HL-60/S4 treated with retinoic acid at 250 ng/mL for 4 days and 3 days (cell line): ENCODE results near the gene SLC25A13.

ENCODE experiments used
- in situ Hi-C: fragments of 300-500 bp; cut with MboI; formaldehyde crosslinking; loops from 2 replicates; pipeline ENCODE4 v1.7.0; 2022; ENCODE audit warnings: low sequenced_read_pairs

Gene SLC25A13

DNA sequence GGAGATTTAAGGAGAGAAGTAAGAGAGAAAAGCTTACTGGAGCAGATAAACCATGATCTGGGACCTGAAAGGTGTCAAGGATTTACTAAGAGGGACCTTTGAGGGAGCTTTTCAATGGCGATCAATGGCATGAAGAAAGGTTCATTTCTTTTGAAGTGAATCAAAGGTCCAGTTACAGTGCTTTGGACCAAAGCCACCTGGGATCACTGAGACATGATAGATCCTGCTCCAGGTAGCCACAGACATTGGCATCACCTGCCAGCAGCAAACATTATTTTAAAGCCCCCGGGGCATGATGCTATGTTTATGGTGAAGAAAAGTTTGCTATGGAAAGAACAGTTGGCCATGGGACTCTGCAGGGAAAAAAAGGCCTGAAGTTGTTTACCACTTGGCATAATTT is 109.4 kb downstream of the SLC25A13 start:
- in situ Hi-C loops: no loop called here

- in situ Hi-C loops: no loop called here
These were observed 109.9 kb downstream of the SLC25A13 start for GRCh38 chr7:96211954-96212353.

DNA sequence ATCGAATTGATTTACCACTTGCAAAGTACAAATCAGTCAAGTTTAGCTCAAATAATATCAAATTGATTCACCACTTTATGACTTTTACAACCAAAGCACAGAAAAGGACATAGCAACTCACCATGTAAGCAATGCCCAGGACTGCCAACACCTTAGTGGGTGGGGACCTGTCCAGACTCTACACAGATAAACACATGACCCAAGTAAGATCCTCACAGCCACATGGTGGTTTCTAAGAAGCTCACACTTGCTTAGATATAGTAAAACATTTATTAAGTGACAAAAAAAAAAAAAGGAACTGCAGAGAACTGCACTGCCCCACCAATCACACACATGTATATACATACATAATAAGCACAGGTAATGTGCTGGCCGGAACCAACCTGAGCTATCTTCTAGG is 116.2 kb downstream of the SLC25A13 start:
- in situ Hi-C loops: no loop called here

DNA sequence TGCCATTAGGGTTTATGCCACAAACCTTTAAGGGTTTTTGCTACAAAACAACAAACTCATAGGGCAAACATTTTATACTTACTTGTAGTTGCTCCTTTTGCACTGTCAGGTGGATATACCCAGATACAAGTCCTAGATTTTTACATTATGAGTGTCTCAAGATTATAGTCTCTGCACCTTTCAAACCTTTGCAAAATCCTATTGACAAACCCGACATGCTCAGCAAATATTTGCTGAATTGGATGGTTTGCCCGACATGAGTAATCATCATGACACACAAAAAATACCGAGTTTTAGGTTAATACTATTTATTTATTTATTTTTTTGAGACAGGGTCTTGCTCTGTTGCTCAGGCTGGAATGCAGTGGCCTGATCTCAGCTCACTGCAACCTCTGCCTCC is 117.3 kb downstream of the SLC25A13 start:
- in situ Hi-C loops: no loop called here

DNA sequence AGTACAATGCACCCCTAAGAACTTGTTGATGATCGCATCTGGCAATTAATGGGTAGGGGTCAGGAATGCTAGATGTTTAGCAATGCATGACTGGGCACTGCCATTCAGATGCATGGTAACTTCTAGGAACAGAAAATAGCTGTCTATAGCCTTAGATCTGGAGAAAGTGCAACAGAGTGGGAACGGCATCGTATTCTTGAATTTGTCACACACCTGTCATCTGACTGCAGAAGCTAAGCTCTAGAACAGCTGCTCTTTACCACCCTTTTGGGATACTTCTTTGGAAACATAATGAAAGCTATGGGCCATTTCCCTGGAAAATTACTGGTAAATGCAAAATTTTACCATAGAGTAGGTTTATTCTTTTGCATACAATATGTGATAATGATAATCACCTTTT is 118.1 kb downstream of the SLC25A13 start:
- in situ Hi-C loops: no loop called here

DNA sequence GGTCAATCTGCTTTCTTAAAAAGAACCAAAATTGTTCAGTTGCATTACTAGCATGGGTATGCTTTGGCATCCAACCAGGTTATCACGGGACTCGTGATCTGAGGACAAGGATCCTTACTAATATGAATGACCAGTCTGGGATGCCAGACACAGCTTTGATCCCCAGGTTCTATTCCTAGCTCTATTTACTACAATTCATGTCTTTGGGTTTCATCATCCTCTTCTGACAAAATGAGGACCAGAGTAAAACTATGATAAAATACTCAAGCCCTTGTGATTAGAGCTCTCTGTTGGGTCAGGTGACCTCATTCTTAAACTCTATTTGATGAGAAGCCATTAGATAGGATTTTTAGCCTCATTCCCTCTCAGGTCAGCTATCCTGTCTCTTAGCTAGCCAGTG is 119.8 kb downstream of the SLC25A13 start:
- in situ Hi-C loops: no loop called here

DNA sequence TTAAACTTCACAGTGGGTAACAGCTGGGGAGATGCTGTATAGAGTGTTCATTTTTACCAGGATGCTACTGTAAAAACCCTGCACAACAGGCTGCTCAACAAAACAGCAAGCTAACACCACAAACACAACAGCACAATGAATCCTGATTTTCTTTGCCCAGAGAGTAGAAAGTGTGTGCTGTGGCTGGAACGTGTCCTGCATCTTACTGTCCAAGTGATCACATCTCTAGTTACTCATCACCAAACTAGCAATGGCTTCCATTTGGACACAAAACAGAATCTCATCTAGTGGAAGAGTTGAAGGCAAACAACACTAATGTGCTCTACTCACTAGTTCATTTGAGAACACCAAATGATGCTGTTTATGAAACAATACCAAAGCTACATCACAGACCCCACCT is 121.2 kb downstream of the SLC25A13 start:
- in situ Hi-C loops: no loop called here

GRCh38 chr7:96199421-96199820 is 122.5 kb downstream of the SLC25A13 start:
- in situ Hi-C loops: no loop called here

DNA sequence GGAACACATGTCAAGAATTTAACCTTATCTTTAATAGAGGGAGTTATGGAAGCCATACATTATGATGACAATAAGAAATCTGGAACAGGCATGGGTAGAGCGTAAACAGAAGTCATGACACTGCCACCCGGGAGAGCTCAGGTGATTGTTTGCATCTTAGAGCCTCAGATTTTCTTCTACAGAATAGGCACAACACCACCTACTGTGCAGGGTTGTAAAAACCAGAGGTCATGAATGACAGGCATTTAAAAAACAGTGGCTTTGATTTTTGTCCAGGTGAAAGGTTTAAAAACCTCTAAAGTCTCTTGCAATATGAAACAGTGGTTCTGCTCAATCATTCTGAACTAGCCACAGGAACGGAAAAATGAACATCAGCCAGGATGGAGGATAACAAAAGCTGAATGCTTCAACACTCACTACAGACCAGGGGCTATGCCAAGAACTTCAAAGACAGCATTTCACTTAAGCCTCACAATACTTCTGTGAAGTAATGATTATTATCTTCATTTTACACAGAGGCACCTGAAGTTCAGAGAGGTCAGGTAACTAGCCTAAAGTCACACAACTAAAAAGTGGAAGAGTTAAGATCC is 123.8 kb downstream of the SLC25A13 start:
- in situ Hi-C loops: no loop called here

- in situ Hi-C loops: no loop called here
These were observed 125.2 kb downstream of the SLC25A13 start for GRCh38 chr7:96196676-96197075.

- in situ Hi-C loops: no loop called here
These were observed 132.6 kb downstream of the SLC25A13 start for GRCh38 chr7:96189129-96189820.

DNA sequence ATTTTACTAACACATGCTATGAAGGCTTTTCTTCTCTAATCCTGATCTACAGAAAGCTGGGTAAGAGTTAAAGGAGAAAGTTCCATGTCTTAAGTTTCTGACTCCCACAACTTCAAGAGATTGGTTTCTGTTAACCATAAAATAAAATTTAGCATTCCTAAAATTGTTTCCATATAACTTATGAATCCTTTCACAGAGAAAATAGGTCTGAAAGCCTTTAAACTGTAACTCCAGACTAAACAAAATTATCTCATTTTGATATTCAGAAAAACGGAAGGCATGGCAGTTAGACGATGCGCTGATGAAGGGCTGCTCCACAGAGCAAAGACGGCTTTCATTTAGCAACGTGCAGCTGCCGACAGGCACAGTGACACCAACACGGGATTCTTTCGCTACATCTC is 133.3 kb downstream of the SLC25A13 start:
- in situ Hi-C loops: no loop called here

DNA sequence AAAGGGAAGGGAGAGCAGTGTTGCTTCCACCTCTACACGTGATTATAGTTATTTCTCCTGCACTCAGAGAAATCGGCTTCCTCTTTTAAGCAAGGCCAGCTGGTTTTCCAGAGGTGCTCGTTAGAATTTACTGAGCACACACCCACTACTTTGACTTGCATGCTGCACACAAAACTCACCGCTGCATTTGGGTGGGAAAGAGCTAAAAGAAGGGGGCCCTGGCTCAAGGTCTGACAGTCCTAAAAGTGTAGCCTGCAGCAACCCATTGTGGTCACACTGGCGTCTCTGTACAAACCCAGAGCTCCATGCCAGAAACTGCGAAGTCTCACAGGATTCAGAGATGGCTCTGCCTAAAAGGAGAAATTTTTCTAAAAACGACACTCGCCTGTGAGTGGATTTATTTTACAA is 133.7 kb downstream of the SLC25A13 start:
- in situ Hi-C loops: no loop called here

DNA sequence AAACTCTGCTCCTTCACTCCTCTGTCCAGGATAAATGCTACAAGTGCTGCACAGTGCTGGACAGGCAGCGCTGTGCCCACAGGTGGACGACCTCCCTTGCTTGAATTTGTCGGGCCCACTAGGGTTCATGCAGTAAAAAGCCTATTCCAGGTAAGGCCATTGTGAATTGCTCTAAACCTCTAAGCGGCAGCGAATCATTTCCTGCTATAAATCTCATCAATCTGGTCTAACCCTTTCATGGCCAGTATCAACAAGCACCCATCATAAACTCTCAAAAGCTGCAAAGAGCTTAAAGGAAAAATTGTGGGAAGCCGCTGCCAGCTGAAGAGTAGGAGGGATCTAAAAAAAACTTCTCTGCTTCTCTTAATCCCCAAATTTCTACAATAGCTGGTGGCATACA is 134.2 kb downstream of the SLC25A13 start:
- in situ Hi-C loops: no loop called here

DNA sequence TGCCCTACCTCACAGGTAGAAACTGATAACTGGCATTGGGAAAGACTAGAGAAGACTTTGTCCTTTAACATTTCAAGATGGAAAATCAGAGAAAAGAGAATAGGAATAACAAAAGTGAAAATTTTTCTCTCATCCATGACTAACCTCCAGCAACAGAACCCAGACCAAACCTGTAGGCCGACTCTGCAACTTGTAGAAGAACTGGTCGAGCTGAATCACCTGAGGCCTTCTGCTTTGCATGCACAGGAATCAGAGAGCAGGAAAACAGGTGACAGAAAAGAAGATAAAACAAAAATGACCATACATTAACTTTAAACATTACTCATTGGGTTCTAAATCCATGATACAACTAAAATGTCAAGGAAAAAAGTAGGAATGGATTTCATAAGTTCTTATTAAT is 137.1 kb downstream of the SLC25A13 start:
- in situ Hi-C loops: no loop called here

GRCh38 chr7:96183163-96183670 is 138.7 kb downstream of the SLC25A13 start:
- in situ Hi-C loops: no loop called here

DNA sequence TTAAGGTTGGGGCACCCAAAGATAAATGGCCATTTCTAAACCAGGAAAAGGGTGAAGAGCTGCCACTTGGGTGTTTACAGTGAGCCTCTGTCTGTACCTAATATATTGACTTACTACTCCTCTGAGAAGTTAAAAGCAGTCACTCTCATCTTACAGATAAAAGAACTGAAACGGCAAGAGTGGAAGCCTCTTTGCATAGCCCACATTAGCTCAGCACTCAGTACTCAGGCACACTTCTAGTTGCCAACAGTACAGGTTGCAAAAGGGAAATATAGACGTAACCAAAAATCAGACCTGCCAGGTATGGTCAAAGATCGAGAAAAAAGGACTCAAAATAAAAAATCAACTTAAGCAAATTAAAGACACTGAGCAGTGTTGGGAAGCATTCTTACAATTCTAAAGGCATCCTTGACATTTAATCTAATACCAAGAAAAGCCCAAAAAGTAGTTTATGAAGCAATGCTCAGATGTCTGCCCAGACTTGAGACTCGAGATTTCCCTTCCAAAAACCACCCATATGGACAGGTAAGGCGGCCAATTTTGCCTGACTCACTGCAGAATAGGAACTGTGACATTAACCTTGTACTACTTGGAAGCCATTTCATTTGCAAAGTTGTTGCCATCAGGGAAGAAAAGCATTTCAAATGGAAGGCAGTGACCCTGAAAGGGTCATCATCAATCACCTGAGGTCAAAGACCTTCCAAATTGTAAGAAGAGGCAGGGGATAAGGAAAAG is 139.3 kb downstream of the SLC25A13 start:
- in situ Hi-C loops: no loop called here

GRCh38 chr7:96181174-96181573 is 140.7 kb downstream of the SLC25A13 start:
- in situ Hi-C loops: no loop called here

- in situ Hi-C loops: no loop called here
These were observed 142.1 kb downstream of the SLC25A13 start for GRCh38 chr7:96179837-96180236.

GRCh38 chr7:96179341-96179740 is 142.6 kb downstream of the SLC25A13 start:
- in situ Hi-C loops: no loop called here

- in situ Hi-C loops: no loop called here
These were observed 143.3 kb downstream of the SLC25A13 start for GRCh38 chr7:96178581-96178980.

GRCh38 chr7:96177353-96177752 is 144.5 kb downstream of the SLC25A13 start:
- in situ Hi-C loops: no loop called here
